ENCODE data around the gene HIVEP3.

HIVEP3 gene

DNA sequence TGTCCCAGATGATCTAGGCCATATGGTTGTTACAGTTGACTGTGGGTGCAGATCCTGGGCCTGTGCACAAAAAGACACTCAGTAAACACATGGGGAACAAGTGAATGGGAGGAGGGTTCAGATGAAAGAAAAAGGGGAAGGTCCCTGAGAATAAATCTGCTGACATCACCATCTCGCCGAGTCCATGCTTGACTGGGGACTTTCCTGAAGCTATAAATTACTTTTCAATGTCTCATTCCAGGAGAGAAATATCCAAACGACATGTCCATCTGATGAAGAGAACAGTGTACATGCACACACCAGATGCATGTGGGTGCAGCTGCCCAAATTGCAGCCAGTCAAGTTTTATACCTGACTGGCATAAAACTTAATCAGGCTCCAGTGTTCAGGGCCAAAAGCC, 109.0 kb downstream of the HIVEP3 start:
- DNase-seq, result no peak

DNA sequence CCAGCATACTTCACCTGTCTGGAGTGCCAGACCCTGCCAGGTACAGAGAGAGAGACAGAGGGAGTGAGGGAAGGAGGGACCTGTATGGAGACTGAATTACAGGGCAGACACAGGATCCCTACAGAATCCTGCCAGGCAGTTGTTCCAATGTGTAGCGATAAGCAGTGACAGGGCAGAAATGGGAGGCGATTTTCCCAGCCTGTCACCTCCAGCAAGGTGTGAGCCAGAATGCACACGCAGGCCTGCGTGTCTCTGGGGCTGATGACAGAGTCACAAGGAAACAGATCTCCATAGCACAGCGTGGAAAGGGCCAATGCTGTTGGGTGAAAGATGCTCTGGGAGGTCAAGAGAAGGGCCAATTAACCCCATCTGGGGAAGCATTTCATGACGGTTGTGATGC, 111.3 kb downstream of the HIVEP3 start:
- no peak for DNase-seq

DNA sequence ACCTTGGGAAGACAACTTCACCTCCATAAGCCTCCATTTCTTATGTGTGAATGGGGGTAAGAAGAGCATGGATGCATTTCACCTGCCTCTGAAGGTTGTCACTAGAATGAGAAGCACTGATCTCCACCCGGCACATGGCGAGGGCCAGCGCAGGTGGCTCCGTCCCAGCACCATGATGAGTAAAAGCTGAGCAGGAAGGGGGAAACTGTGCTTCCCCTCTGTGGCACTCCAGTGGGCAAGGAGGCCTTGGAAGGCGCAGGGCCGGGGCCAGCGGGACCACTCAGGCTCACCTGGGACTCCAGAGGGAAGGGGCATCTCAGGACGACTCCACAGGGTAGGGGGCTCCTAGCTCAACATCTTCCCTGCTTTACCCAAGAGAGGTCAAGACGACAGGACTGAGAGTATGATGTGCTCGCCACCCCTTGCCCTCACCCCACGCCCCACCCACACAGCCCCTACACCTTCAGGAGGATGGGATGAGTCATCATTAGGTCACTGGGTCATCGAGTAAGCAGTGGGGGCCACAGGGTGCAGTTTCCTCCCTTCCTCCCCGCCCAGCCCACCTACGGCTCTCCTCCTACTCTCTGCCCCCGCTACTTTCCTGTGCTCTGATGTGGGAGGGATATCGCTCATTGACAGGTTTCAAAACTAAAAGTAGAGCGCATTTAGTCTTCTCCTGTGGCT, 112.1 kb downstream of the HIVEP3 start:
- no peak for DNase-seq

DNA sequence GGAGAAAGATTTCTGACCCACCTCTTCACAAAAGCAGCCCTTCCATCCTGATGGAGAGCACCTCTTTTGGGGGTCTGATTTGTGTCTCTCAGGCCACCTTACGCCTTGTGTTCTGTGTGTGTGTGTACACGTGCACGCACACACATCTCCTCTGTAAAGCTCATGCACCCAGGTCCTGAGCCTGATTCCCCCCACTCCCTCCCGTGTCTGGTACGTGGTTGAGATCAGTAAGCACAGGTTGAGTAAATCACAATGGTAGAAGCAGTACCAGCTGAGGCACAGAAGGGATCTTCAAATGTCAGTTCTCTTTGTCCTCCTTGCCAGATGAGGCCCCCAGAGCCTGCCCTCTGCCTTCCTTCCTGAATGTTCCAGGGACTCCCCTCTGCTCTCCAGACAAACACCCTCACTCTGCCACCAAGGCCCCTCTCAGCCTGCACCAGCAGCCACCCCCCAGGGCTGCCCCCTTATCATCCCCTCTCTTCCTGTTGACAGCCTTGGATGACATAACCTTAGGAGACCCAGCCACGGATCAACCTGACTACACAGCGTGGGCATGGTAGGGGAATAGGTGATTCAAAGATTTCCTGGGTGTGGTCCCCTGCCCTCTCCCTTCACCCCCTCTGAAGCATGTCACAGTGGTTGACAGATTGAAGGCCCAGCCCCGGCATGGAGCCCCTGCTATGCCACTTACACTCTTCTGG, 112.8 kb downstream of the HIVEP3 start:
- DNase-seq, result no peak

DNA sequence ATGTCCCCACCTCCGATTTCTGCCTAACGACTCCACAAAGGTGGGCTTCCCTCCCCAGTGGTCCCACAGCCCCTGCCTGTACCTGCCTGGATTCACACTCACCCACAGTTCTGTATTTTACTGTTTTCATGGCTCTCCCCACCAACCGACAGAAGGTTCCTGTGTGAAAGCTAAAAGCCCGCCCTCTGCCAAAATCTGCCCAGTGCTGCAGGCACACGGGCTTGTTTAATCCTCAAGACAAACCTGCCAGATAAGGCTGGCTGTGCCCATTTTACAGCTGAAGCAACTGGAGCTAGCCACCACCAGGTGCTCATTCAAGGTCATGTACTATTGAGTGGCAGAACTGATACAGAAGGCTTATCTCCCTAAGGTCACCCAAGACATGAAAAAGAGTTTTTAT, 114.5 kb downstream of the HIVEP3 start:
- no peak for DNase-seq

DNA sequence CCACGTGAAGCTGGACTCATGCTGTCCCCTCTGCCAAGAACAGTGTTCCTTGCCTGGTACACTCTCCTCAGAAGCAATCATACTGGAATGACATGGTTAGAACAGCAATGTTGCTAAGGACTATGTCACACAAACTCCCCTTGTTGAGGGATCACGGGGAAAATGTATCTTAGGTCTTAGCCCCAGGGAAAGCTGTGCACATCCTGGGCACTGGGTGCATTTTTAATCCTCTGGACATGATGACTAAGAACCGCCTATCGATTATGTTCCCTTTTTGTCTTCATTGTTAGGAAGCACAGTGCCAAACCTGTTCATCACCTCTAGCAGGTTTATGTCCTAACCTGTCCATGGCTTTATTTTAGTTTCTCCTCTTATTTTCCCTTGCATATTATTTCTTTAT, 115.1 kb downstream of the HIVEP3 start:
- no peak for DNase-seq

DNA sequence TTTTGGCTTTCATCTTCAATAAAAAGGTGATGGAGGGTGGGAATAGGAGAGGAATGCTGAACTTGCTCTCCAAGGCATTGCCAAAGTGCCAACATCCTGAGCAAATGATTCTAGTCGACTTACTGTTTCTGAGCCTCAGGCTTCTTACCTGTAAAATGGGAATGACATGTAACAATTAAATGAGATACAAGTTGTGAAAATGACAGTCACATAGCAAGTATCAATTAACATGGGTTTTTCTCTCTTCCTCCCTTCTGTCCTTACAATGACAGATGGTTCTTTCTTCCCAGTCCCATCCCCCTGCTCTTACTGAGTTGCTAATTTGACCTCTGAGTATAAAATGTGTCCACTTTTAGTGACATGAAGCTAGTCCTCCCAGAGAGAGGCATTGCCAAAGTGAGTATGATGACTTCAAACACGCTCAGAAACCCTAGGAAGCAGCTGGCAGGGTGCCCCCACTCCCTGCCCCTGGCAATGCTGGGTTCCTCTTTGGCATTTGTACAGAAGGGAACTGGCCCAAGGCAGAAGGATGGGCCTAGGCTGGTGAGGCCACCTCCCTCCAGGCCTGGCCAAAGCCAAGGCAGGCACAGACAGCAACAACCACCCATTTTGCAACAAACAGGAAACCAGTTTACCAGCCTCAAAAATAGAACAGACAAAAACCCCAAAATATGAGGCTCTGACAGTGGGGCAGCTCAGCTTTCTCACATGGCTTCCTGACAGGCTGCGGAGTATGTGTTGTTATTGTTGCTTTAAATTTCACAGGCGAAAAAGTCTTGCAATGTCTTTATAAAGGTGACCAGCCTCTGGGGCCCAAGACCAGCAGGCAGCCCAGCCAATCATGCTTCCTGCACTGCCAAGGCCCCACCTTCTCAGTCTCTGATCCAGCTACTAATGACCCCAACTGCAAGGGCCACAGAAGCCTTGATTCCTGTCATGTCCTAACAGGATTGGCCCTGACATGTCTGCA, 115.9 kb downstream of the HIVEP3 start:
- DNase-seq, result no peak

DNA sequence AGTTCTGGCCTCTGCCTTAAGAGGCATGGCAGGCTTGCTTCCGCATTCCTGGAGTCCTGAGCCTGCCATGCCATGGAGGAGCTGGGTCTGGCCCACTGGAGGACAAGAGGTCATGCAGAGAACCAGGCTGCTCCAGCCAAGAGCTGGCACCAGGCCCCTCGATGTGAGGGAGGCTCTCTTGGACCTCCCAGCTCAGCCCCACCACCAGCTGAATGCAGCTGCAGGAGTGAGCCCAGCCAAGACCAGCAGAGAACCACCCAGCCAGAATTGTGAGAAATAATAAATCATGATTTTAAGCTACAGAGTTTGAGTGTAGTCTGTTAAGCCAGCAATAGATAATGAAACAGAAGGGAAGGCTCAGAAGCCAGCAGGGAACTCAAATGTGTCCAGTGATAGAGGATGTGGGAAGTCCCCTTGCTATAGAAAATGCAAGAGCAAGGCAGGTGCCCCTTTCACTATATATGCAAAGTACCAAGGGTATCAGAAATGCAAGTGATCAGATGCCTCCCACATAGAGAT, 118.4 kb downstream of the HIVEP3 start:
- DNase-seq, result no peak

DNA sequence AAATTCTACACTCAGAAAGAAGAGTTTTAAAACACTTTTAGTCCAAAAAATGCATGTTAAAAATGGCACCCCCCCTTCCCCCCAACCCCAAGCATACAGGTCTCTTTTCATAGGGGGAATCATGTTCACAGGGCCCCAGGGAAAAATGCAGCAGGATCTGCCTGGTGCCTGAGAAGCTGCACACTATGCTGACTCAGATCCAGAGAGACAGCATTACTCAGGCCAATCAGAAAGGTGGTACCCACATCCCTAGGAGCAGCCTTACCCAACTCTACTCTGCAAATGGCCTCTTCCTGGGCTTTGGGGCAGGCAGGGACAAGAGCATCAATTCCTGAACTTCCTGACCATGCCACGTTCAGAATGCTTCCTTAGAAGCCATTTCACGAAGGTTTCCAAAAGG, 119.0 kb downstream of the HIVEP3 start:
- DNase-seq, result no peak

DNA sequence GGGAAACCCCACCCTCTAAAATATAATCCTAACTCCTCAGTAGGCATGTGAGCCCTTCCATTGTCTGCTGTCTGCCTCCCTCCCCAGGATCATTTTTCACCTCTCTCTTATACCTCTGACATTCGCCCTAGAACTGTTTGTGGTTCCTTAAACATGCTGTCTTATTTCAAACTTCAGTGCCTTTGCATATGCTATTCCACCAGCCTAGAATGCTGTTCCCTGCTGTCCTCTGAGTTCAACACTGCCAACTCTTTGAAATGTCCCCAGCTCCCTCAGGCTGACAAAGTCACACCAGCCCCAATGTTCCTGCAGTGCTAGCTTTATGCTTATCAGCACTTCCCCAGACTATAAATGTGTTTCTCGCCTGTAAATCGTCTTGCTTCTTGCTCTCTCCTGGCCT, 119.5 kb downstream of the HIVEP3 start:
- no peak for DNase-seq

DNA sequence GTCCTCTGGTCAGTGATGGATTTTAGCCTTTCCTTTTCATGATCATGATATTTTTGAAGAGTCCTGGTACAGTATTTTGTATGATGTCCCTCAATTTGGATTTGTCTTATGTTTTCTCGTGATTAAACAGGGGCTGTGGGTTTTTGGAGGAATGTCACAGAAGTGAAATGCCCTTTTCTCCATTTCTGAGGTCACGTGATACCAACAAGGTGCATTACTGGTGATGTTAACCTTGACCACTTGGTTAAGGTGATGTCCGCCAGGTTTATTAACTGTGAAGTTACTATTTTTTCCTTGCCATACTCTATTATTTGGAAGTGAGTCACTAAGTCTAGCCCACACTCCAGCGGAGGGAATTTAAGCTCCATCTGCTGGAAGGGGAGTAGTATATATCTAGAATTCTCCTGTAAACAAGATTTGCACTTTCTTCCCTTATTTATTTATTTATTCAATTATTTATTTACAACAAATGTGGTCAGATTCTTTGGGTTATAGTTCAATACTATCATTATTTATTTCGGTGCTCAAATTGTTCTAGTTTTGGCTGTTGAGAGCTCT, 123.4 kb downstream of the HIVEP3 start:
- no peak for DNase-seq

DNA sequence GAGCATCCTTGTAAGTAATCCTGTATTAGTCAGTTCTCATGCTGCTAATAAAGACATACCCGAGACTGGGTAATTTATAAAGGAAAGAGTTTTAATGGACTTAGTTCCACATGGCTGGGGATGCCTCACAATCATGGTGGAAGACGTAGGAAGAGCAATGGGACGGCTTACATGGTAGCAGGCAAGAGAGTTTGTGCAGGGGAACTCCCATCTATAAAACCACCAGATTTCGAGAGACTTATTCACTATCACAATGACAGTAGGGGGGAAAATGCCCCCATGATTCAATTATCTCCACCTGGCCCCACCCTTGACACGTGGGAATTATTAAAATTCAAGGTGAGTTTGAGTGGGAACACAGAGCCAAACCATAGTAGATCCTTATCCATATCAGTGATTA, 124.7 kb downstream of the HIVEP3 start:
- DNase-seq, result no peak

DNA sequence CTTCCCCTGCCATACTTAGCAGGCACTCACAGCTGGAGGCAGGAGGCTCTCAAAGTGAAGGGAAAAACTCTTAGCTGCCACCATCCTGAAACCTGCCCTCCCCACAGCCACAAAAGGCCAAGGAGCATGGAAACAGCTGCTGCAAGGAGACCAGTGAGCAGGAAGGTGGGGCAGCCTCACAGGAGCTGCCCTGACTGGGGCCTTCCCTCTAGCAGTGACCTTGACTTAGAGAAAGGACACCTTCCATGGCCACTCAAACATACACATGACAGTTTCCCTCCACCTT, 126.3 kb downstream of the HIVEP3 start:
- no peak for DNase-seq

DNA sequence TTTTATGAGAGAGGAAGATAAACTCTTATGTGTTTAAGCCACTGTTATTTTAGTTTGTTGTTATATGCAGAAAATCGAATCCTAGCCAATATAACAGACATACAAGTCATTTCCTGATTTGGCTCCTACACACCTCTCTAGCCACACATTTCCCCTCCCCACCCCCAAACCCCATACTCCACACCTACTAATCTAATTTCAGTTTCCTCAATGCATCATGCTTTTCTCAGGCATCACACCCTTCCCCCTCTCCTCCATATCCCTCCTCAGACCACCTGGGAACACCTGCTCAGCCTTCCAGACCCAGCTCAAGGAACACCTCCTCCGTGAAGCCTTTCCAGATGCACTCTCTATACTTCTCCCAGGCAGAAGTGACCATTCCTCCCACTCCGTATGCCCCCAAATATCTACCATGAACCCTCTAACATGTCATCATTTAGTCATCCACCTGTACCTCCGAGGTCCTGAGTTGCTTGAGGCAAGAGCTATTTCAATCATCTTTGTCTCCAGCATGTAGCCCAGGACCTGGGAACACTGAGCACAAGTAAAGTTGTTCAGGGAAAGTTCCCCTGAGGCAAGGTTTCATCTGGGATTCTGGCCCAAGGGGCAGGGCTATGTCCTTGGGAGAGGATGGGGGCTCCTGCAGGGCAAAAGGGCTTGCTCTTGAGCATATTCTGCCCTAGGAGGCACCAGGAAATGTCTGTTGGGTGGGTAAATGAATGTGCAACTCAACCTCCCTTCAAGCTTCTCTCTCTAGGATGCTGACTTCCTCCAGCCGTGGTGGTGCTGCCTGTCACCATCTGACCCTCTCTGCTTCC, 126.8 kb downstream of the HIVEP3 start:
- DNase-seq, result no peak

DNA sequence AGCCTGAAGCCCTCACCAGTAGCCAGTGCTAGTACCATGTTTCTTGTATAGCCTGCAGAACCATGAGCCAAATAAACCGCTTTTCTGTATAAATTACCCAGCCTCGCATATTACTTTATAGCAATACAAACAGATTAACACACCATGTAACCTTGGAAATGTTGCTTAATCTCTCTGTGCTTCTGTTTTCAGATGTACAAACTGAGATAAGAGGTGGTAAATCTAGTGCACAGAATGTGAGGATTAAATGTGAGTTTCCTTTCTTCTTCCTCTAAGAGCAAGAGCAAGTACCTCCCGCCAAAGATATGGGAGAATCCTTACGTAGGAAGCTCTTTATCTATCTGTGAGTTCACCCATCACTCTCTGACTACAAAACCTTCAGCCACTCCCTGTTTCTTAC, 128.4 kb downstream of the HIVEP3 start:
- DNase-seq, result no peak

DNA sequence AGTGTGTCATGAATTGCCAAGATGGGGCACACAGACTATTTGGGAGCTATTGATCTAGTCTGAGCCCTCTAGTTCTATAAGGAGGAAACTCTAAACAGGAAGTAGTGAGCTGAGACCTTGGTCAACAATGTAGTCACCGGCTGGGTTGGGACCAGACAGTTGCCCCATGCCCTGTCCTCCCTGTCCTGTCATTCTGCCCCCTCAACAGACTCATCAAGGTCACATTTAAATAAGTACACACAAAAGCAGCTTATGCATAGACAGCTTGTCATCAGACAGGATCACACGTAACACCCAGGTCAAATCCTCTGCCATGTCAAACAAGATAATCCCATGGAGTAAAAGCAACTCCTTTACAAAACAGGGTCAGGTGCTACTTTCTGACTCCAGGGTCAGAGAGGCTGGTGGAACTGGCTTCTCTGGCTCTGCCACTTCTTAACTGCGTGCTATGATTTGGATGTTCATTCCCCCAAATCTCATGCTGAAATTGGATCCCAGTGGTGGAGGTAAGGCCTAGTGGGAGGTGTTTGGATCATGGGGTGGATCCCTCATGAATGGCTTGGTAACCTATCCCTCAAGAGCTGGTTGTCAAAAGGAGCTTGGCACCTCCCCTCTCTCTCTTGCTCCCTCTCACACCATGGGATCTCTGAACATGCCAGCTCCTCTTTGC, 128.9 kb downstream of the HIVEP3 start:
- peak; percentile 31 for DNase-seq

DNA sequence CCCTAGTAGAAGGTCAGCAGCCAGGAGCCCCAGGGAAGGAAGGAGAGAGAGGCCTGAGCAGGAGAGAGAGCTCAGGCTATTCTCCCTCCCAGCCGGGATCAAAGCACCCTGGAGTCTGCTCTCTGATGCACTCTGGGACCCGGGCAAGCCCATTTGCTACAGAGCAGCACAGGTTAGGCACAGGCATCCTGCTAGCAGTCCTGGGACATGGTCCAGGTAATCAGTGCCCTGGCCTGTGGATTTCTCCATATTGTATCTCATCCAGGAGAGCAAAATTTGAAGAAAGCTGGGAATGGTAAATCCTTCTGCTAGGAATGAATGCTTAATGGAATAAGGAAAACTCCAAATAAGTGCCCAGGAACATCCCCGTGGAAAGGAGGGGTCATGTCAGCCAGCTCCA, 130.3 kb downstream of the HIVEP3 start:
- no peak for DNase-seq

DNA sequence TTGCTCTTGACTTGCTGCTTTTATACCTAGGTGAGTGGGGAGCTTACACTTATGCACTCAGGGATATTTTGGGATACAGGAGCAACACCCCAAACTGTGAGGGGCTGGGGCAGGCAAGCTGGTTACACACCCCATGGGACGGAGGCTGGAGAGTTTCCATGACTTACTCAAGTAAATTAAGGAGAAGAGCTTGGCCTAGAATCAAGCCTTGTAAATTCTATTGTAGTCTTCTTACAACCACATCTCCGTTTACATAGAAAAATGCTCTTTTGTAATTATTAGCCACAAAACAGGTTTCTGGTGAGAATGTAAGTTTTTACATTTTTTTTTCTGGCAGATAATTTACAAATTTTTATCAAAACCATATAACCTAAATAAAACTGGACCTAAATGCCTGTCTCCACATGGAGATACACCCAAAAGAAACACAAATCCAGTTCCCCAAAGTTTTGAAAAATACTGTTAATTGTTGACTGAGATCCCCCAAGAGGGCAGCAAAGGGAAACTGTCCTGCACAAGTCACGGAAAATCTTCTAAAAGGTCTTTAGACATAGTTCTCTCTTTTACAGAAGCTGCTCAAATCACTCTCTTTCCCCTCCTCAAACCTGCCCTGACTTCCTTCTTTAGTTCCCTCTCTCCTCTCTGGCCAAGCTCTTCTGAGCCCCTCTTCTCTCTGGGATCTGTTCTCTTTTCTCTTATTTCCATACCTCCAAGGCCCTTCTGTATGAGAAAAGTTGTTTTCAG, 134.0 kb downstream of the HIVEP3 start:
- DNase-seq, result no peak

DNA sequence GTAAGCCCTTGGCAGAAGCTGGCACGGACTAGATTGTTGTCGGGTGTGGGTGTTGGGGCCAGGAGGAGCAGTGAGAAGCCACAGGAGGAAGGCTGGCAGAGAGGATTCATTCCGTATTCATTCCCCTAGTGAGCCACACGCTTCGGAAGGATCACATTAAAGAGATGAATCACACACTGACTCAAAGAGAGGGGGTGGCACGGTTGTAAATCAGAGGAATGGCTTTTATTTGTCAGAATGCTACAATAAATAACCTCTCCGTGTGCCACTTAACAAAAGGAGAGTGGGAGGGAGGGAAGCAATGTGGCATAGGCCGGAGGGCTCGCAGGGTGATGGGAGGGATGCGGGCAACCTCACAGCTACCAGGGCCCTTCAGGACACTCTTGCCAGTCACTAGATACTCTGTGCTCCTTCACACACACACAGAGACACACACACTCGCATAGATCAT, 135.5 kb downstream of the HIVEP3 start:
- peak; percentile 22 for DNase-seq

DNA sequence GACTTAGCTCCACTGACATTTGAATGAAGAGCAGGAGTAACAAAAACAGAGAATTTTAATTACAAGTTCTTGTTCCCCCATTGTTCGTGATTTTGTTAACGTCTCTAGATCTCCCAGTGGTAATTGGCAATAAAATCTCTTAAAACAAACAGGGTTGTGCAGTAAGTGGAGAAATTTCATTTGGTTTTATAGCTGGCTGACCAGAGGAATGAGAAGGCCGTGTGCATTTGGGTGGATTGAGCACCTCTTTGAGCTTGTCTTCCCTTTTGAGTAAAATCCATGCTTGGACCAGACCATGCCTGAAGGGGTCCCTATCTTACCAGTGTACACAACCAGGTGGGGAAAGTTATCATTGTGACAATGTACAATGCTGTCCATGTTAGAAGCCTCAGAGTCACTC, 137.8 kb downstream of the HIVEP3 start:
- no peak for DNase-seq

DNA sequence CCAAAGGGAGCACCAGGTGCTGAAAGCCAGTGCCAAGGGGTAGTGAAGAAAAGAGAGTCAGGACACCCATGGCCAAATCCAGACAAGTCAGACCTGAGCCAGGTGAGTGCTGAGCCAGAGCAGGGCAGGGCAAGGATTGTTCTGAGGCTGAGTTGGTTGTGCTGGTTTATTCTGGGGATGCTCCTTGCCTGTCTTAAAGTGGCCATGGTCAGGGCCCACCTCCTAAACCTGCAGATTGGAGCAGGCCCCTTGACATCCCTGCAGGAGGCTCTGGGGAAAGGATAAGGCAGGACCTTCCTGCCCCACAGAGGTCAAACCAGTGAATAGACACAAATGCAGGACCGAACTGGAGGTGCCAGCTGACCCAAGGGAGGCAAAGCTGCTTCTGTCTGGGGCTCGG, 138.4 kb downstream of the HIVEP3 start:
- DNase-seq, result no peak
